Left lobe of liver (tissue), 2 donors: ENCODE results near the gene ARNT2. TPM values are rescaled to one million over a fixed set of nuclear protein-coding genes. Genes with fewer than 3 reads are reported as not detected.

Source experiments
- ATAC-seq: fragments of 200-7000 bp; cut with Tn5 transposase; one replicate; pipeline ENCODE4 v1.9.1; 2020; ENCODE audit warnings: mild to moderate bottlenecking, moderate library complexity
- DNase-seq: peaks from one replicate; pipeline ENCODE4 v3.0.0-alpha.2; 2020; ENCODE audit warnings: low spot score
- total RNA-seq: library from RNA; stranded (reverse); gene quantifications from one replicate; pipeline ENCODE4 v1.2.1, GENCODE V29; 2021
- donor health status: DM: no; HTN: no; CAD: no; lungs with moderate emphysema.
- donor health status: DM: no; HTN: yes; CAD: no.

ARNT2 gene
- total RNA-seq, 1 donor from 2014 or later: 0.45 TPM

DNA sequence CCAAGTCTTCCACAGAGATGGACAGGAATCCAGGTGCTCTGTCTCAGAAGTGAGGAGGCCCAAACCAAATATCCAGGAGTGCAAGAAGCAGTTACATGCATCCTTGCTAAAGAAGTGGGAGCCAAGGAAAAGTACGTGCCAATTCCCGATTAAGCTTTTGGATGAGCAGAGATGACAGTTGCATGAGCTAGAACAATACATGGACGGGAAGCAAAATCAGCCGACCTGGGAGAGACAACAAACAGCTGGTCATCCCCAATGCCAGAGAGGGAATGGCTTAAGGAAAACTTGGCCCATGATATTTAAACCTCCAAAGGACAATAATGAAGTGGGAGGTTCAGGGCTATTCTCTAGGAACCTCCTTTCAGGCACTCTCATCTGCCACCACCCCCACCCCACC is 204.9 kb downstream of the ARNT2 start:
- ATAC-seq: no peak
- DNase-seq: no peak

DNA sequence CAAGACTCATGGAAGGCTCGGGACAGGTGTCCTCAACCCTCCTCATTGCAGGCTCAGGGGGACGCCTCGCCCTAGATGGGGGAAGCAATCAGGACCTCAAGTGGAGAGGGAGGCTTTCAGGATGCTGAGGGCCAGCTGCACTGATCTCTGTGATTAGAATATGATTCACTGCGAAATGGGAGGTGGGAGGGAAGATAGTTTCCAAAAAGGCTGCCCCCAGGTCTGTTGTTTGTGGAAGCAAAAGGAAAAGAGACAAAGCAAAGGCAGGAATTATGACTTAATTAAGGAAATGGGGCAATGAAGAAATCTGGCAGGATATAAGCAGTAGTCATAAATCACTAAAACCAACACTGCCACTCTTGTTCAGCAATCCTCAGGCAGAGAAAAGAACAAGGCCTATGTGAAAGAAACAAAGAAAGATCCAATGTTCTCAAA is 205.3 kb downstream of the ARNT2 start:
- ATAC-seq (no peak), DNase-seq (no peak)

DNA sequence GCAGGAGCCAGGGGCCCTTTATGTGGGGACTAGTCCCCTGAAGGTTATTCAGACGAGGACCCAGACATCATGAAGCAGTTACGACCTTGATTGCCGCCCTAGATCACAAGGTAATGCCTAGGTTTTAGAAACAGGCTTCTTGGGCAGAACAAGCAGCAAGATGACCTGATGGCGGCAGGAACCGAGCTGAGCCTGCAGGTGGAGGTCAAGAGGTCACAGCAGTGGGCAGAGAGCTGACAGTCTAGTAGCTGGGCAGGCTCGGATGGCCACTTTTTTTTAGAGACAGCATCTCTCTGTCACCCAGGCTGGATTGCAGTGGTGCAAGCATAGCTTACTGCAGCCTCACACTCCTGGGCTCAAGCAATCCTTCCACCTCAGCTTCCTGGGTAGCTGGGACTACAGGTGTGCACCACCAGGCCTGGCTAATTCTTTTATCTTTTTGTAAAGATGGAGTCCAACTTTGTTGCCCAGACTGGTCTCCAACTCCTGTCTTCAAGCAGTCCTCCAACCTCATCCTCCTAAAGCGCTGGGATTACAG is 207.4 kb downstream of the ARNT2 start:
- no peak for ATAC-seq
- DNase-seq: peak; percentile 33

DNA sequence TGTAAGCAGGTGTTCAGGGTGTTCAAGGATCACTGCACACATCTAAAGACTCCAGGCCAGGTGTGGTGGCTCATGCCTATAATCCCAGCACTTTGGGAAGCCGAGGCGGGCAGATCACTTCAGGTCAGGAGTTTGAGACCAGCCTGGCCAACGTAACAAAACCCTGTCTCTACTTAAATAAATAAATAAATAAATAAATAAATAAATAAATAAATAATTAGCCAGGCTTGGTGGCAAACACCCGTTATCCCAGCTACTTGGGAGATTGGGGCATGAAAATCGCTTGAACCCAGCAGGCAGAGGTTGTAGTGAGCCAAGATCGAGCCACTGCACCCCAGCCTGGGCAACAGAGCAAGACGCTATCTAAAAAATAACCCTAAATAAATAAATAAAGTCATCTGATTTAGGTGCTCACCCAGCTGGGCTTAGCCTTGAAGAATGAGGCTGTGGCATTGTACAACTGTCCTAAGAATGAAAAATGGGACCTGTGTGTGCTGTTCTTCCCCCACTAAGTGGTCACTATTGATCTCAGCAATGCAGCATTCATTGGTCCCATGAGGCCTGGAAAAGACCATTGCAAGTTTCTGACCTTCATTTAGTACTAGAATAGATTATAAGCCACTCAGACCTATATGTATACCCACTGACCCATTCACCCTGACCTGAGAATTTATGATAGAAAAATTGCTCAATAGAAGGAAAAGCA is 208.1 kb downstream of the ARNT2 start:
- ATAC-seq: no peak

DNA sequence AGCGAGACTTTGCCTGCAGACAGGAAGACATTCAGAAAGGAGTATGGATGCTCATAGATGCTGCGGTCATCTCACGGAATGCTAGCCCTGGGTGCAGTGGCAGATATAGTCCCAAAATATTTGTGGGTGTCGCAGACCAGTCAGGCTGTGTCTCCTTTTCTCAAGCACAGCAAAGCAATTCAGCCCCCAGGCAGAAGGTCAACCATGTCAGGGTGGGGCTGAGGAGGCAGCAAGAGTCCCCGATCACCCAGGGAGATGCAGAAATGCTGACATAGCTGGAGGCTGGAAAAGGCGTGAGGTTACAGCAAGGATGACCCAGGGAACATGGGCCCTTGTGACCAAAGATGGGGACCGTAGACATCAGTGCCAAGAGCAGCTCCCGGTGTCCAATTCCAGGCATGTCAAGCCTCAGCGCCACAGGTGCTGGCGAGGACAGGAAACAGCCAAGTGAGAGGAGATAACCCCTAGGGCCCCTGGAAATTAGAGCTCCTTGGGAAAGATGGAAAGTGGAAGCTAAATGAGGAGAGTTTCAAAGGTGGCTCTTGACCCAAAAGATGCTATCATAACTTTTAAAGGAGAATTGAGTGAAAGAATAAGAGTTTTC is 209.7 kb downstream of the ARNT2 start:
- ATAC-seq (no peak), DNase-seq (no peak)

More for the DNA sequence above, 208.1 kb downstream of the ARNT2 start:
- DNase-seq: no peak

DNA sequence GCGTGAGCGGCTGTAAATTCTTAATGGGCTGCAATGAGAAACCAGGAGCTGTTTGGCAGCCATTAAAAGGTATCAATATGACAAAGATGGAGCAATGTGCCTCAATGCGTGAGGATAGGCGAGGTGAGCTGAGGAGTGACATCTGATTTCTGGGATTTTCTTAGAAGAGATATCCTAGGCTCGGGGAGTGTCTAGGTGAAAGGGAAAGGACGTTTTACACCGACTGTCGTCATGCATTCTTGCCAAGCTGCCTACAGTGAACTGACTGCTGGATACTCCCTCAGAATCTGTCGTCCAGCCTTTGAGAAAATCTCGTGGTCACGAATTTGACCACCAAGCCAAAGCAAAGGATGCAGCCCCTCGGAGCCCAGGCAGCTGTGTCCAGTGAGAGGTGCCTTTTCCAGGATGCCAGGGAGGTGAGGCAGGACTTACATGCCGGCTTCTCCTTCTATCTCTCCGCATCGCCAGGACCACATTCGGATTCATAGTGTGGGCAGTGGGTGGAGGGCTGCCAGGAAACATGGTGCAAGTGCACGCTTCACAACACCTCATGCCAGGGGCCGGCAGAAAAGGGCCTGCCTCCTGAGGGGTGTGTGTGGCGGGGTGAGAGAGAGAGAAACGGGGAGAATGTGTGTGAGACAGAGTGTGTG is 210.7 kb downstream of the ARNT2 start:
- ATAC-seq: no peak
- DNase-seq: no peak

DNA sequence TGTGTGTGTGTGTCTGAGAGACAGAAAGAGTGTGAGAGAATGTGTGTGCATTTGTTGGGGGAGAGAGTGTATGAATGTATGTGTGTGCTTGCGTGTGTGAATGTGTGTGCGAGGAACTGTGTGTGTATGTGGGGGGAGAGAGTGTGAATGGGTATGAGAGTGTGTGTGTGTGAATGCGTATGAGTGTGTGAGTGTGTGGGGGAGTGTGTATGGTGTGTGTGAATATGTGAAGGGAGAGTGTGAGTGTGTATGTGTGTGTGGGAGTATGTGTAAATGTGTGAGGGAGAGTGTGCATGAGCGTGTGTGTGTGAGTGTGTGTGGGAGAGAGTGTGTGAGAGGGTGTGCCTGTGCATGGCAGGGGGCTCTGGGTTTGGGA is 211.2 kb downstream of the ARNT2 start:
- ATAC-seq: no peak
- no peak for DNase-seq

DNA sequence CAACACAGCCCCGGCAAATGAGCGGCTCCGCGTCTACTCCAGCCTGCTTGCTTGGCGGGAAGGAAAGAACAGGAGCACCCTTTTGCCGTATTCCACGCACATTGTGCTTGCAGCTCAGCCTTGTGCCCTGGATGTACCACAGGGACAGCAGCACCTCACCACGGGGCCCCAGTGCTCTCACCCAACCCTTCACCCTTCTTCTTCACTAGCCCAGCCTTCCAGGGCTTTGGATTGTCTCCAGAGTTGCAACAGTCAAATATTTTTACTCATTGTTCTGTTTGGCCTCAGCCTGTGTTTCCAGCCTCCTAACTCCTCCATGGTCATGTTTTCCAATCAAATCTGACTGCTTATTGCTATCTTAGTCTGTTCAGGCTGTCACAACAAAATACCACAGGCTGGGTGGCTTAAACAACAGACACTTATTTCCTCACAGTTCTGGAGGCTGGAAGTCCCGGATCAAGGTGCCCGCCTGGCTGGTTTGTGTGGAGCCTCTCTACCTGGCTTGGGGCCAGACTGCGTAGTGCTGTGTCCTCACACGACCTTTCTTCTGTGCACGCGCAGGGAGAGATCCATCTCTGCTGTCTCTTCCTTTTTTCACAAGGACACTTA is 211.7 kb downstream of the ARNT2 start:
- ATAC-seq: peak; percentile 82
- peak; percentile 63 for DNase-seq

DNA sequence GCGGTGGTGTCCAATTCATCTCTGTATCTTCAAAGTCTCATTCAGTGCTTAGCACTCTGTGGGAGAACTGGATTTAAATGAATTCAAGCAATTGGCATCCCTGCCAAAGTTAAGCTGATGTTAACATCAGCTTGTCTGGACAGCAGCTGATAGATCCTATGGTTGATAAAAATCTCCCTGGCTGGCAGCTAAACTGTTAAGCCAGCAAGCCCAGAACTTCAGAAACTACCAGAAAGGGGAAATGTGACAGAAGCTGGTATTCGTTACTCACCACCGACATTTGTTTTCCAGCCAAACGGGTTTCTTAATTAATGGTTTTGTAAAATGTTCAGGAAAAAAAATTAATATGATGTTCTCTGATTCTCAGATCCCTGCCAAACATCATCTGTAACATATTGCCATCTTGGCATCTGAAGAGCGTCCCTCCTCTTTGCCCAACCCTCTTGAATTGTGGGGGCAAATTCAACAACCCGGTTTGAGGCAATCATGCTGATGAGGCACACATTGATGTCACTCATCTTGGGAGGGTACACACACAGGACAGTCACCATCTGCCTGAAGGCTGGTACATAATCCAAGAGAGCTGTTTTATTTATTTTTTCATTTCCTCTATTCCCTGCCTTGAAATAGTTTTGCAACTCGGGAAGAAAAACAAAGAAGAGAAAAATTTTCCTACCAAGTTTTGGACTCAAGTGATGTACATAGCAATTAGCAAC is 214.7 kb downstream of the ARNT2 start:
- DNase-seq: no peak
- ATAC-seq: no peak

DNA sequence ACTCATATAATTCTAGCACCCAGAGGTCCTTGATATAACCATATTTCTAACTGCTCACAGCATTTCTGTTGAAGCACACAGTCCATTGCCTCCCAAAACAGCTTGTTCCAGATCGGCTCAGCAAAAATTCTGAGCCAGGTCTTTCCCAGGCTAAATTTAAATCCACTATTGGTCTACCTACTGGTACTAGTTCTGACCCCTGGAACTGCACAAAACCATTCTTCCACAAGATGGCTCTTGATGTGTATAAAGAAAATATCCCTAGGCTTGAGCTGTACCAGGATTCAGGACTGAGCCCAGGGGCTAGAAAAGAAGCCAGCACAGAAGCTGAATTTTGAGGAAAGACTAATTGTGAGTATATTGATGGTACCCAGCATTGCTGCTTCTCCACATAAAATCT is 215.5 kb downstream of the ARNT2 start:
- ATAC-seq (peak; percentile 49), DNase-seq (peak; percentile 5)

DNA sequence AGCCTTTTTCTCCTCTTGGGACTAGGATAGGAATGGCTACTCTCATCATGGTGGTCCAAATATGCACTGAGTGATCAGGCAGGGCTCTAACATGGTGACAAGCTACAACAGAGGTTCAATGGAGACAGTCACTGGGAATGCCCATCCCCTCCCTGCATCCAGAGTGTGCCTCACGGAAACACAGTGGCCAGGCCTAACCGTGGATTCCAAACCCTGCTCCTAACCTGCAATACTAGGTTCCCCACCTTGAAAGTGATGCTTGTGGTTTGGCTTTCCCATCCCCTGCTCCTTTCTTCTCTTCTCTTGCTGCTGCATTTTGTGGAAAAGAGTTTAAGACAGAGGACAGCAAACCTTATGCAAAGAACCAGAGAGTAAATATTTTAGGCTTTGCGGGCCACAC is 216.0 kb downstream of the ARNT2 start:
- DNase-seq (peak; percentile 19), ATAC-seq (no peak)

DNA sequence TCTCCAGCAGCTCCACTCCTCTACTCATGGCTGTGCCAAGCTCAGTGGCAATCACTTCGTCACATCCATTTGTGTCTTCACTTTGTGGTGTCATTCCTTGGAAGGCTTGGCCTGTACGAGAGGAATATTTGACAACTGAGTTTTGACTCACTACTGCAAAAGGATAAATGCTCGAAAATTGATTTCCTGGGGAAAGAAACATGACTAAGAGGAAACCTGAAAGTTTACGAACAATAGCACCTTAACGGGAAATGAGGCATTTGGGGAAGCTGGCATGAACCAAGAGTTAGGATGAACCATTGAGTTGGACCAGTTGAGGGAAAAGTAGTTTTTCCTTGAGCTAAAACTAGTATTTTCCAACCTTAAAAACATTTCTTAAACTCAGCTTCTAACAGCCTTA is 216.7 kb downstream of the ARNT2 start:
- DNase-seq: peak; percentile 10
- ATAC-seq: no peak

DNA sequence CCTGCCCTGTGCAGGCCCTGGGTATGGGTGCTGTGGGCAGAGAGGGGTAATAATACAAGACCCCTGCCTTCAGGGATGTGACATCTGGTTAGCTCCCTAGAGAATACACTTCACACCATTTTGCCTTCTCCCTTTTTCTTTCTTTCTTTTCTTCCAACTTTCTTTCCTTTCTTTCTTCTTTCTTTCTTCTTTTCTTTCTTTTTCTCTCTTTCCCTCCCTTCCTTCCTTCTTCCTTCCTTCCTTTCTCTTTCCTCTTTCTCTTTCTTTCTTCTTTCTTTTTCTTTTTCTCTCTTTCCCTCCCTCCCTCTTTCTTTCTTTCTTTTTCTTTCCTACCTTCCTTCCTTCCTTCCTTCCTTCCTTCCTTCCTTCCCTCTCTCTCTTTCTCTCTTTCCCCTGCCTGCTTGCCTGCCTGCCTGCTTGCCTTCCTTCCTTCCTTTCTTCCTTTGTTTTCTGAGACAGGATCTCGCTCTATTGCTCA is 222.5 kb downstream of the ARNT2 start:
- ATAC-seq (no peak), DNase-seq (no peak)

DNA sequence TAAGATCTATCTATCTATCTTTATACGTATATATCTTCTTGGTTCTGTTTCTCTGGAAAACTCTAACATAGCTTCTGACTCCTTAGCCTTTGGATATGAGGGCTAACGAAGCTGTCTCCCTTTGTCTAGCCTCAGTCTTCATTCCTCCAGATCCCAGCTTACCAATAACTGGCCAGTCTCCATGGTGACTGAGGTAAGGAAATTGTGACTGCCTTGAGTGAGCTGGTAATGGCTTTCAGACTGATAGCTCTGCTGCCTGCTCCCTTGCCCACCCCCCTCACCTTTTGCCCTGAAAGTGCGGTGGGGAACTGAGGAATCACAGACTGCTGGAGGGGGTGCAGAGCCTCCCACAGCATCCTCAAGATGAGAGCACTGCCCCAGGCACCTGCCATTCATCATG is 225.2 kb downstream of the ARNT2 start:
- ATAC-seq (no peak), DNase-seq (no peak)

DNA sequence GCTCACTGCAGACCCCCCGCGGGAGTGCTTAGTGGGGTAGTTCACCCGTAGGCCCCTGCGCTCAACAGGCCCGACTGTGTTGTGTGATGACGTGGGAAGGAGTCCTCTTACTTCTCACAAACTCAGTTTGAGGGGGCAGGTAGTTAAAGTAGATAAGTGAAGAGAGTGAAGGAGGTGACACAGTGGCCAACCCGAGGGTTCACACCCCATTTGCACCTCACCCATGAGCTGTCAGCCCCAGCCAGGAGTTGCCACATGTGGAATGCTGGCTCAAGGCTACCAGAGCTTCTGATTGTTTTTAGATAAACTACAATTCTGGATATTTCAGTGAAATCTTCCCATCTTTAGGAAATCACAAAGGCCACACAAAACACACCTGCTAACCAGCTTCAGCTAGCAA is 226.8 kb downstream of the ARNT2 start:
- DNase-seq: peak; percentile 31
- no peak for ATAC-seq

DNA sequence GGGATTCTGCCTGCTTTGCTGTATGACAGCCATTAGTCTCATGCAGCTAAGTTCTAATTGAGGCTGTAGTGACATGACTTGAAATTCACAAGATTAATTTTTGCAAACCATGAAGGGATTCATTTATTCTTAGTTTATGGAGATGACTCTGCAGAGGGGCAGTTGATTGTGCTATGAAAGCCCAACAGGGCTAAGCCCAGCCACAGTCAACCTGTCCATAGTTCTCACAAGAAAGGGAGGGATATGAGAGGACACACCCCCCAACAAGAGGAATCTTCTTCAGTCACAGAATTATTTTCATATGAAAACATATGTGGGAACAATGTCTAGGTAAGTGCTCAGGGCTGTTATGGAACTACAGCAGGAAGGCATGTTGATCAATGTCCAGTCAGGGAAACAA is 229.0 kb downstream of the ARNT2 start:
- DNase-seq (no peak), ATAC-seq (no peak)

DNA sequence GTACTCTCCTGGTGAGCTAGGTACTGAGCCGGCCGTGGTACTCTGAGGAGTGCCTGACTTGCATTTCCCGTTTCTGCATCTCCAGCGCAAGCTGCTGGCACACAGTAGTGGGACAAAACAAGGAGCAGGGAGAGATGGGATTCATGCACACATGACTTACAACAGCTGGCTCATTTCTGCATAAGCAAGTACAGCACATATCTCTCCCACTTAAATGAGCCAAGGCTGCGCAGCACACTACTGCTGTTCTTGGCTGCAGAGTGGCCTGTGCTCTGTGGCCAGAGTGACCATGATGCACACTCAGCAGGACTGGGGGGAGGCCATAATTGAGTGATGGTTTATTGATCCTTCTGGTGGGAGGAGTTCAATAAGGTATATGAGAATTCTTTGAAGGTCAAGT is 231.8 kb downstream of the ARNT2 start:
- ATAC-seq (peak; percentile 34), DNase-seq (peak; percentile 37)

DNA sequence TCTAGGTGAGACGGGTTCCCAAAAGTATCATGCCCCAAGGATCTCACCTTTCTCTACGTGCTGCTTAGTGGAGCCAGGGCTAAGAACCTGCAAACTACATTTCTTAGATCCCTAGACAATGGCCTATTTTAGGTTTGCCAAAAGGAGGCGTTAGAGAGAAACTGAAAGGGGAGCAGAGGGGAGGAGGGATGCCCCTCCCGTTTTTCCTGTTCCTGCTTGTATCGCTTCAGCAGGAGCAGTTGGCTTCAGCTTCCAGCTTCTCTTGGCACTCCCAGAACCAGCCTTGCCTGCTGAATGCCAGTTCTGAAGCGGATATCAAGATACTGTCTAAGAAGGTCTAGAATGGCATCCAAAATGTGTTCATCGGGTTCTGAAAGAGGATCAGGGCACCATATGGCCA is 232.5 kb downstream of the ARNT2 start:
- ATAC-seq (no peak), DNase-seq (peak; percentile 18)

DNA sequence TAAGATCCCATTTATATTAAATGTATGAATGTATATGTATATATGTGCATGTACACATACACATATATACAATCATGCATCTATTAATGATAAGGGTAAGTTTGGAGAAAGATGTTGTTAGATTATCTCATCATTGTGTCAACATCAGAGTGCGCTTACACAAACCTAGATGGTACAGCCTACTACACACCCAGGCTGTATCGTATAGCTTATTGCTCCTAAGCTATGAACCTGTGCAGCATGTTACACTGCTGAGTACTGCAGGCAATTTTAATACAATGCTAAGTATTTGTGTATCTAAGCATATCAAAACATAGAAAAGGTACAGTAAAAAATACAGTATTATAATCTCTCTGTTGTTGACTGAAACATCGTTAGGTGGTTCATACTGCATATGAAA is 233.6 kb downstream of the ARNT2 start:
- no peak for ATAC-seq
- DNase-seq: no peak

DNA sequence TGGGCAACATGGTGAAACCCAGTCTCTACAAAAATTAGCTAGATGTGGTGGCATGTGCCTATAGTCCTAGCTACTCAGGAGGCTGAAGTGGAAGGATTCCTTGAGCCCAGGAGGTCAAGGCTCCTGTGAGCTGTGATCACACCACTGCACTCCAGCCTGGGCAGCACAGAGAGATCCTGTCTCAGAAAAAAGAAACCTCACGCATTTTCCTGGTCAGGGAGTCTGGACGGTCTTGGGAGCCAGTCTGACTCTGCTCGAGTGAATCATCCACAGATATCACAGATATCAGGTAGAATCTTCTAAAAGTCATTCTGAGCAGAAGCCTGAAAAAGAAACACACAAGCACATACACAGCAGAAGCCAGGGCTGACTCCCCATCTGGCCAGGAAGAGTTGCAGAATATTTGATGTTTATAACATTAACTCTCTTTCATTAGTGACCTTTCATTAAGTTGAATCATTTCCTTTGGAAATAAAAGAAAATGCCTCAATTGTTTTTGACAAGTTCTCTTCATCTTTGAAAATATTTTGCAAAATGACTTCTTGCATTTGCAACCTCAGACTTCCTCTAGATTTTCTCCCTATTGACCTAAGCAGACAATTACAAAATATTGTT is 234.5 kb downstream of the ARNT2 start:
- ATAC-seq (no peak), DNase-seq (peak; percentile 16)
